ENCODE data around the gene ZNF594.
"Not testable (repeated sequence)": the region's sequence is repeated elsewhere in the genome, so short reads cannot be mapped to it uniquely, and the experiment has no call there.

DNA sequence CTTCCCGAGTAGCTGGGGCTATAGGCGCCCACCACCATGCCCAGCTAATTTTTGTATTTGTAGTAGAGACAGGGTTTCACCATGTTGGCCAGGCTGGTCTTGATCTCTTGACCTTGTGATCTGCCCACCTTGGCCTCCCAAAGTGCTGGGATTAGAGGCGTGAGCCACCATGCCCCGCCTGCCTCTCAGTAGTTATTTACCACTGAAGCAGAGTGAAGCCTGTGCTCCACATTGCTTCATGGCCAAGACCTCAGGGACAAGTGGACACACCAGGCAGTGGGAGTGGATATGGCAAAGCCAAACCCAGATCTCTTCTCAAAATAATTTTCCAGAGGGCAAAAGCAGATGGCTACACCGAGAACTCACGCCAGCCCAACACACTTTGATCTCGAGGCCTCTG, 41.8 kb upstream of the ZNF594 start:
- not testable (repeated sequence) for TF ChIP-seq EZH2phosphoT487 (IDR thresholded peaks at IDR 0.05; ENCODE audit: borderline replicate concordance)
- TF ChIP-seq, protein P1, sequence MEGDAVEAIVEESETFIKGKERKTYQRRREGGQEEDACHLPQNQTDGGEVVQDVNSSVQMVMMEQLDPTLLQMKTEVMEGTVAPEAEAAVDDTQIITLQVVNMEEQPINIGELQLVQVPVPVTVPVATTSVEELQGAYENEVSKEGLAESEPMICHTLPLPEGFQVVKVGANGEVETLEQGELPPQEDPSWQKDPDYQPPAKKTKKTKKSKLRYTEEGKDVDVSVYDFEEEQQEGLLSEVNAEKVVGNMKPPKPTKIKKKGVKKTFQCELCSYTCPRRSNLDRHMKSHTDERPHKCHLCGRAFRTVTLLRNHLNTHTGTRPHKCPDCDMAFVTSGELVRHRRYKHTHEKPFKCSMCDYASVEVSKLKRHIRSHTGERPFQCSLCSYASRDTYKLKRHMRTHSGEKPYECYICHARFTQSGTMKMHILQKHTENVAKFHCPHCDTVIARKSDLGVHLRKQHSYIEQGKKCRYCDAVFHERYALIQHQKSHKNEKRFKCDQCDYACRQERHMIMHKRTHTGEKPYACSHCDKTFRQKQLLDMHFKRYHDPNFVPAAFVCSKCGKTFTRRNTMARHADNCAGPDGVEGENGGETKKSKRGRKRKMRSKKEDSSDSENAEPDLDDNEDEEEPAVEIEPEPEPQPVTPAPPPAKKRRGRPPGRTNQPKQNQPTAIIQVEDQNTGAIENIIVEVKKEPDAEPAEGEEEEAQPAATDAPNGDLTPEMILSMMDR (conservative IDR thresholded peaks at IDR 0.05; ENCODE audit: low read length): not testable (repeated sequence)

Measured in Loucy (cell line).